GM18511 (cell line): ENCODE data around the gene CAMTA1.

ENCODE experiments used
- ATAC-seq: cut with Tn5 transposase; IDR thresholded peaks from one replicate; pipeline ENCODE4 v1.9.1; 2021; ENCODE audit warnings: mild to moderate bottlenecking, moderate library complexity; ENCODE audit not compliant: unreplicated experiment

Gene CAMTA1

GRCh38 chr1:7515904-7516303, 730.6 kb downstream of the CAMTA1 start:
- ATAC-seq, result no peak

- no peak for ATAC-seq
Observed at GRCh38 chr1:7516341-7516740, 731.1 kb downstream of the CAMTA1 start.

DNA sequence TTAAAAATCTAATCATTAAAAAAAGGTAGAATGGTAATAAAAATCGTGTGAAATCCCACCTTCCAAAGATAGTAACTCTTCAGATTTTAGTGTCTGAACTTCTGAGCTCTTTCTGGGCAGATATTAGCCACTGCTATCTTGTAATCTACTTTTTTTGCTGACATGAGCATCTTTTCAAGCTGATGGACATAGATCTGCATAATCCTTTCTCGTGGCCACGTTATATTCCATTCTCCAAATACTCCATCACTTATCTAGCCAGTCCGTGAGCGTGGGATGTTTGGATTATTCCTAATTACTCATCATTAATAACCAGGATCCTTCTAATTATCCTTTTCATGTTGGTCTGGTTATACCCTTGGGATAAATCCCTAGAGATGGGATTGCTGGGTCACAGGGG, 731.7 kb downstream of the CAMTA1 start:
- ATAC-seq, result no peak

DNA sequence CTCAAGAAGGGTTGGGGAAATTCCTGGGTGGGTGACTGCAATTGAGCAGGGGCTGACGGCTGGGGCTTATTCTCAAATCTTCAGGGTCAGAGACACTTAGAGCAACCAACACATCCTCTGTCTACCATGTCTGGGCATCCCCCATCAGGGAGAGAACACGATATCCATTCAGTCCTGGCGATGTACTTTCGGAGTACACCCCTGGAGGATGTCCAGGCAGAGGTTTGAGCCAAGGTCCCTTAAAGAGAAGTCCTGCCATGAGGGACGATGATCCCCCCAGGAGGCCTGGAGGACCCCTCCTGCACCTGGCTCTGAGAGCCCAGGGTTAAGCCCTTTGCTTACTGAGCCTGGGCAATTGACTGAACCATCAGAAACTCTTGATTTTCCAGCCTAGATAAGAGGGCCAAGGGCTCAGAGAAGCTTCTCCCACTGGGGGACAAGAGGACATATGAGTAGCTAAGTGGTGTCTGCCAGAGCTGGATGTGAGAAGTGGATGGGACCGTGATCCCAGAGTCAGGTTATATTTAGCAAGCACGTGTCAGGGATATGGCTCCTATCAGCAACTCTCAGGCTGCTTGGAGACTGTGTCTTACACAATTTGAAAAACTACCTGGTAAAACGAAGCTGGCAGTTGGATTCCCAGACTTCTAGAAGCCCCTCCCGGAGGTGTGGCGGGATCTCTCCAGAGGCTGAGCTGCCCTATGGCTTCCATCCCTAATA, 732.5 kb downstream of the CAMTA1 start:
- no peak for ATAC-seq

- ATAC-seq, result no peak
Observed at GRCh38 chr1:7518411-7518810, 733.2 kb downstream of the CAMTA1 start.

- no peak for ATAC-seq
Observed at GRCh38 chr1:7519181-7519860, 734.1 kb downstream of the CAMTA1 start.

- ATAC-seq, result no peak
Observed at GRCh38 chr1:7519861-7520395, 734.7 kb downstream of the CAMTA1 start.

GRCh38 chr1:7520496-7520895, 735.2 kb downstream of the CAMTA1 start:
- no peak for ATAC-seq

GRCh38 chr1:7524341-7525337, 739.4 kb downstream of the CAMTA1 start:
- ATAC-seq, result no peak

GRCh38 chr1:7525338-7526063, 740.2 kb downstream of the CAMTA1 start:
- ATAC-seq, result no peak

- no peak for ATAC-seq
Observed at GRCh38 chr1:7526196-7526866, 741.1 kb downstream of the CAMTA1 start.

GRCh38 chr1:7526867-7527732, 741.8 kb downstream of the CAMTA1 start:
- ATAC-seq, result no peak

DNA sequence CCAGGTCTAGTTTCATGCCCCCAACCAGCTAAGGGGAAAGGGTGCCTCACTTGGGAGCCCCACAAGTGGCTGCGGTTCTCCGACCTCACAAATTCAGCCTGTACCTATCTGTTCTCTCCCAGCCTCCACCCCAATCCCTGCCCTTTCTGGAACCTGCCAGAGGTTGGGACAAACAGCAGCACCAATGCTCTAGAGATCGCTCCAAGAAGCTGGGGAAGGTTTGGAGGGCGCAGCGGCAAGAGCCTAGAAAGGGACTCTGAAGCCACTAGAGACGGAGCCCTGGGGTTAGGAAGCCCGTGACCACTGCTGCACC, 742.4 kb downstream of the CAMTA1 start:
- ATAC-seq, result no peak

DNA sequence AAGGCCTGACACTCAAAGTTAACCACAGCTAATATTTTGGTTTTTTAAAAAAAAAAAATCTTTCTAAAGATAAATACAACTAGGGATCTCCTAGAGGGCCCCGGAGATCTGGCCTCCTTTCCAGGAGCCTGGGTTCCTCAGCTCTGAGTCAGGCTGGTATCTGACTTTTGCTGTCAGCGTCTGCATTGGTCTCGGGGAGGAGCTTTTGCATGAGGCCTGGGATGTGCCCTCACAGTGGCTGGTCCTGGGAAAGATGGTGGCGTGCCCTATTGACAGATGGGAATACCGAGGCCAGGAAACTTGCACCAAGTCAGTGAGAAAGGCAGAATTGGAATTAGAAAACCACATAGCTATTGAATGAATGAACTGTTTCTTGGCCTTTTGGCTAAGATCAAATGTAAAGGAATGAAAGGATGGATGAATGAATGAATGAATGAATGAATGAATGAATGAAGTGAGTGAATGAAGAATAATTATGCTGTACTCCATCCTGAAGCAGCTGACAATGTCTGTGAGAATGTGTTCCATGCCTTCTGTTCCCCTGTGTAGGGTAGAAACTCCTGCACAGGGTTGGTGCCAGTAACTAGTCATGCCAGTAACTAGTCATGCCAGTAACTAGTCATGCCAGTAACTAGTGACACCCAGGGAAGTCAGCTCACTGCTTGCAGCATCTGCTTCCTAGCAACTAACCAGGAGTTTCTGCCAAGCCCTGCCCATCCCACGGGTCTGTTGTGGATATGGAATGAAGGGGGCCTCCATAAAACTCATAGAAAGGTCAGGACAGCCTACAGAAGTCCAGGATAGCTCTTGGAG, 743.3 kb downstream of the CAMTA1 start:
- no peak for ATAC-seq

- no peak for ATAC-seq
Observed at GRCh38 chr1:7529917-7530316, 744.7 kb downstream of the CAMTA1 start.

GRCh38 chr1:7531562-7532340, 746.5 kb downstream of the CAMTA1 start:
- ATAC-seq, result no peak

DNA sequence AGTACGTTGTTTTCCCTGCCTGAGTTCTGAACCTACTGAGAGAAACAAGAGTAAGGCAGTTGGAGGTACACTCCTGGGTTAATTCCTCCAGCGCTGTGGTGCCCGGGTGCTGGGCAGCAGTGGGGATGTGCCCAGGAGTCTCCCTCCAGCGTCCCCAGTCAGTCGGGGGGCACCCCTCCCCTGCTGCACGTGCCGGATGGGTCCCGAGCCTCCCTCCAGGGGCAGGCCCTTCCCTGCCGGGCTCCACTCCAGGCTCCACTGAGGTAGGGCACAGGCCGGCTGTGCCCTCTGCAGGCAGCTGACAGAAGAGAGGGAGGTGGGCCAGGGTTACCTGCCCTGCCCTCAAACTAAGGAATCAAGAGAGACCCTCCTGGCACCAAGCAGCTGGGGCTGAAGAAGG, 747.8 kb downstream of the CAMTA1 start:
- ATAC-seq, result no peak
